Central memory CD4-positive, alpha-beta T cell (primary cell): ENCODE results near the gene SYCP1.
"Not testable (repeated sequence)": the region's sequence is repeated elsewhere in the genome, so short reads cannot be mapped to it uniquely, and the experiment has no call there.

Source experiments
- DNase-seq: peaks from one replicate; pipeline ENCODE4 v3.0.0; 2022
- total RNA-seq, 3 experiments: gene quantifications; one replicate each; lab custom pipeline; 2026; lab: John Stamatoyannopoulos, UW

Gene SYCP1
- 0 reads per million in 3 experiments for total RNA-seq

GRCh38 chr1:114854693-114855320 lies at the start of gene SYCP1:
SYCP1 (plus strand) TSS chr1:114854863; CDS start chr1:114855465, 602 bp downstream.
- DNase-seq = no peak

GRCh38 chr1:114819869-114820268 lies 34.8 kb upstream of the SYCP1 start:
- no peak for DNase-seq

DNA sequence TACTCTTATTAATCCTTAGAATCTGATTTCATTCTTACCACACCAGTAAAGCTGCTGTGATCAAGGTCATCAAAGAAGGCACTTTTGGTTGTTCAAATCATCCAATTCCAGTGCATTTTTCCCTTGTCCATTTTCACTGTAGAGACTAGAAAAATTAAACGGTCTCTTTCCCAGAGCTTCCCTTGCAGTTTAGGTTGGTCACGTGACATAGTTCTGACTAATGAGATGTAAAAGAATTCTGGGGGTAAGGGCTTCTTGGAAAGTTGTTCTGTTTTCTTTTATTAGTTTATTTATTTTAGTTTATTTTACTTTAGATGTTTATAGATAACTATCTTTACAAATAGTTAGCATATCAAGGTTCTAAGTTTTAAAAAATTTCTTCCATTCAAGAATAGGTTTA lies 34.3 kb upstream of the SYCP1 start:
- no peak for DNase-seq

DNA sequence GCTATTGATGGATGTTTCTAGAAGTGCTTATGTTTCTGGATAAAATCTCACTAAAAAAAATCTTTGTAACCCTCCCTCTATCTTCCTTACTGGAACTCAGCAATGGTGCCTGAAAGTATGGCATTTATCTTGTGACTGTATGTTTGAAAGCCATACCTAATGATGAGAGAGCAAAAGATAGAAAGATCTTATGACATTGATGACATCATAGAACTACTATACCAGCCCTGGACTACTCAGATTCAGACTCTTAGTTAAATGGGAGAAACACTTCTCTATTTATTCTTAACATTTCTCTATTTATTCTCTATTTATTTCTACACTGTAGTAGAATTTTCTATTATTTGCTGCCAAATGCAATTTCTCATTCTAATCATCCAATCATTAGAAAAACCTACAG lies 32.7 kb upstream of the SYCP1 start:
- DNase-seq = no peak

GRCh38 chr1:114828251-114828650 lies 26.4 kb upstream of the SYCP1 start:
- DNase-seq = no peak

GRCh38 chr1:114830075-114830474 lies 24.6 kb upstream of the SYCP1 start:
- not testable (repeated sequence) for DNase-seq

GRCh38 chr1:114831276-114831994 lies 23.2 kb upstream of the SYCP1 start:
- DNase-seq = no peak

- no peak for DNase-seq
Observed at GRCh38 chr1:114832057-114832456, 22.6 kb upstream of the SYCP1 start.

GRCh38 chr1:114833421-114833820 lies 21.2 kb upstream of the SYCP1 start:
- no peak for DNase-seq

- no peak for DNase-seq
Observed at GRCh38 chr1:114844270-114844669, 10.4 kb upstream of the SYCP1 start.

GRCh38 chr1:114853584-114853983 lies 1.1 kb upstream of the SYCP1 start:
- no peak for DNase-seq

DNA sequence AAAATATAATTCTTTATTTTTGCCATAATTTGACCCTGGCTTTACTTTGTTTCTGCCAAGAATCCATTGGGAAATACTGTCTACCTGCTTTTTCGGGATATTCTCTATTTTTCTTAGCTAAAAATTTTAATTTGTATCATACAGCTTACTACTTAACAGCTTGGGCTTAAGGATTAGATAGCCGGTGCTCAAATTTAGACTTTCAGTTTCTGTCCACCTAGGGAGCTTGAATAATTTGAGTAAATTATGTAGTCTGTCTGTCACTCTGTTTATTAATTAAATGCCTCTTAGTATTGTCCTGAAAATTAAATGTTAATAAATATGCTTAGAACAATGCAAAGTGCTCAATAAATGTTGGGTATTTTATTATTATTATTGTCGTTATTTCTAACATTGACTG lies 6.7 kb downstream of the SYCP1 start:
- DNase-seq = no peak

DNA sequence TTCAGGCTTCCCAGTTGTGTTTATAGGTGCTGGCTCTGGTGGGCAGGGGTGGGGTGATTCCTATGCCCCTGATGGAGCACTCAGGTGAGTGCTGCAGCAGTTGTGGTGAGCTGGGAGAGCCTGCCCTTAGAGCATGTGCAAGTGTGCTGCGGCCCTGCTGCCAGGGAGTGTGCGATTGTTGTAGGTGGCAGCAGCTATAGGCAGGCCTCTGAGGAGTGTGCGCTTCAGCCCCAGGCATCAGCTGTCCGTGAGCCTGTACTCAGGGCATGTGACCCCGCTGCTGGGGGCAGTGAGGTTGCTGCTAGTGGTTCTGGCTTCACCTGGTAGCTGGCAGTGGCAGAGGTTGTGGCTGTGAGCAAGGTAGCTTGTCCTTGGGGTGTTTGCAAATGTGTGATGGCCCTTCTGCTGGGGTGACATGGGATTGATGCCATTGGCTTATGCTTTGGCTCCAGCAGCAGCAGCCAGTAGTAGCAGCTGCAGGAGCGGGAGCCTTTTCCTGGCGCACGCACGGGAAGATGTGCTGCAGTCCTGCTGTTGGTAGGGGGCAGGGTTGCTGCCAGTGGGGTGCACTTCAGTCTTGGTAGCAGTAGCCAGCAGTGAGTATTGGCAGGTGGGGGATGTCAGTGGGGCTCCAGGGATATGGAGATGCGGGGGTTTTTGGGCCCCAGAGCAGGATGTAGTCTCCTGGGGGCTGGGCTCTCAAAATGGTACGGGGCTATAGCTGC lies 37.7 kb downstream of the SYCP1 start:
- DNase-seq = no peak

- DNase-seq = no peak
Observed at GRCh38 chr1:114896795-114897194, 42.1 kb downstream of the SYCP1 start.

GRCh38 chr1:114901814-114902213 lies 47.2 kb downstream of the SYCP1 start:
- no peak for DNase-seq

DNA sequence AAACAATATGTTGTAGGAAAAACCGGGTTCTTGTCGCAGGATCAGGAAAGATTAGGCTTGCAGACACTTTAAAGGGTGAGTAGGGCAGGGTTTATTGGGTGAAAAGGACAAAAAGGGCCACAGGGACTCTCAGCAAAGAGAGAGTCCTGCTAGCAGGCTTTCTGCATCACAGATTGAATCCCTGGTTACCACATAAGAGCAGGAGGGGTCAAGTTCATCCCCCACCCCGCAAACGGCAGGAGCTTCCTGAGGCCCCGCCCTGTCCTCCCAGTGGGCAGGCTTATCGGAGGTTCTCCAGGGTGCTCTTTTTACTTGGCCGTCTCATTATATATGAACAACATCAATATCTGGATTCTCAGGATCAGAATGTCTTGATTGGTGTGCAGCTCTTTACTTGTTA lies 47.7 kb downstream of the SYCP1 start:
- no peak for DNase-seq

- no peak for DNase-seq
Observed at GRCh38 chr1:114903480-114903879, 48.8 kb downstream of the SYCP1 start.

DNA sequence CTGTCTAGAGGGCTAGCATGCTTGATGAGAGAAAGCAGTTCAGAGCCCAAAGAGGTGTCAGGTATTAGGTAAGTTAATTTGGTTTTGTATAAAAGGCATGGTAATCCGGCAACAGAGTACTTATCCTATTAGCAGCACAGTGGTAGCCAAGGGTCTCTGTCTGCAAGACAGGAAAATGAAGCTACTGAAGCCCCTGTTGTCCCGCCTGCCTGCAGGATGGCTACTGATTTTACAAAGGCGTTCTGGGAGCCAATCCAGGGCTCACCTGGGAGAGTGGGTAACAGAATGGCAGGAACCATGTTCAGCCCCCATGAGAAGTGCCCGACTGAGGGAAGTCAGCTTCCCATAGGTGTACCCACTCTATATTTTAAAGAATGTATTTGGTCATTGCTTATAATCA lies 61.1 kb downstream of the SYCP1 start:
- DNase-seq = not testable (repeated sequence)

- DNase-seq = no peak
Observed at GRCh38 chr1:114926607-114927006, 71.9 kb downstream of the SYCP1 start.

DNA sequence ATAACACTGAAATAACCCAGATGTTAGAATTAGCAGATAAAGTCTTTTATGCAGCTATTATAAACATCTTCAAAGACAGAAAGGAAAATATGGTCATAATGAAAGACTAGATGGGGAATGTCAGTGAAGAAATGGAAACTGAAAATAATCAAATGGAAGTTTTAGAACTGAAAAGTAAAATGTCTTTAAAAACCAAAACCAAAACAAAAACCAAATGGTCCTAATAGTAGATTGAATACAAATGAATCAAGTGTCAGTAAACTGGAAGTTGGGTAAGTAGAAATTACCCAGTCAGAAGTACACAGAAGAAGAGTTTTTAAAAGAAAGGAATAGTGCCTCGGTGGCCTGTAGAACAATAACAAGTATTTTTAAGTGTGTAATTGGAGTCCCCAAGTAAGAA lies 72.7 kb downstream of the SYCP1 start:
- no peak for DNase-seq

DNA sequence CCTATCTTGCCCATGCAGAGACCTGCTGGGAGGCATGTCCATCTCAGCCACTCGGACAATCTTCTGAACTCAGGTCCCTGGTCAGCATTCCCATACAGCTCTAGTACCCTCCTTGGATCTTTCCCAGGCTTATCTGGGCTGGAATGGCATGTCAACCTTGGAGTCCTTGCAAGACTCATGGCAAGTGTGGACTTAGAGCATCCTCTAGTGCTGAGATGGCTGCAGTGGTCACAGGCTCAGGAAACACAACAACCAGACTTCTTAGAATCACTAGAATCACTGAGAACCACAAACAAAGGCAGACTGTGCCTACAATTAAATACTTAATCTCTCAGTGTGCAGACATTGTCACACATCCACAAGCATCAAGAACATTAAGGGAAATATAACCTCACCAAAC lies 101.9 kb downstream of the SYCP1 start:
- no peak for DNase-seq

- no peak for DNase-seq
Observed at GRCh38 chr1:114959423-114959822, 104.8 kb downstream of the SYCP1 start.

DNA sequence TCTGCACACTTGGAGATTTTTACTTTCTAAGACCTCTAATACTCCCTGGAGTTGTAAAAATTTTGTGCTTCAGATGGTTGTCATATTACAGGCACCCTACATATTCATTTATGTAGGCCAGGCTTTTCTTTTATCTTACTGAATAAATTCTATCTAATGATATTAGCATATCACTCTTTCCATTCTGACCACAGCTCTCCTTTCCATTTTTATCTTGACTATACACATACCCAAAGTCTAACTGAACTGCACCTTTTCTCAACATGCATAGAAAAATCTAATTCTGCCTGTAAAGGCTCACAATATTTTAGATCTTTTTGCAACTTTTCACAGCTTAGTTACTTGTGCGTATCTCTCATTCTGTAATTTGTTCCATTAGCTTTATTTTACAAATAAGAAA lies 122.2 kb downstream of the SYCP1 start:
- DNase-seq = no peak
